CD4-positive, alpha-beta T cell treated with Interleukin-17A for 4 hours (primary cell): Measurements from ENCODE around the gene RAI14.

Experiments used
- DNase-seq: peaks from one replicate; pipeline ENCODE4 v3.0.0-alpha.2; 2020; ENCODE audit warnings: mixed read lengths

RAI14 gene

GRCh38 chr5:34648039-34648839, 7.9 kb upstream of the RAI14 start:
- DNase-seq, result no peak

DNA sequence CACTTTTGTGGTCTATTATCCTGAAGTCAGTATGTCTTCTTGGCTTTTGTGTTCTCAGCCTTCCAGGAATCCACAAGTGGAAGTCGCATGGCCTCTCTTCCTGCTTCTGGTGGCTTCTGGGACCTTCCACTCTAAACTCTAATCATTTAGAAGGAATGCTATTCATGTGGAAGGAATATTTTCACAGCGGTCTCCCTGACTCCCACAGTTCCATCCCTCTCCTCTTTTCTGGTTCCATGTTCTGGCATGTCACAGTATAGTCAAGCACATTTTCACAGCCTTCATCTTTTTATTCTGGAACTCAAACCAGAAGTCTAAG, 7.3 kb upstream of the RAI14 start:
- no peak for DNase-seq

GRCh38 chr5:34651791-34652190, 4.3 kb upstream of the RAI14 start:
- no peak for DNase-seq

- DNase-seq, result no peak
These were observed 3.7 kb upstream of the RAI14 start for GRCh38 chr5:34652466-34652865.

- no peak for DNase-seq
These were observed 3.2 kb upstream of the RAI14 start for GRCh38 chr5:34652914-34653313.

- DNase-seq, result no peak
These were observed 2.4 kb upstream of the RAI14 start for GRCh38 chr5:34653708-34654107.

DNA sequence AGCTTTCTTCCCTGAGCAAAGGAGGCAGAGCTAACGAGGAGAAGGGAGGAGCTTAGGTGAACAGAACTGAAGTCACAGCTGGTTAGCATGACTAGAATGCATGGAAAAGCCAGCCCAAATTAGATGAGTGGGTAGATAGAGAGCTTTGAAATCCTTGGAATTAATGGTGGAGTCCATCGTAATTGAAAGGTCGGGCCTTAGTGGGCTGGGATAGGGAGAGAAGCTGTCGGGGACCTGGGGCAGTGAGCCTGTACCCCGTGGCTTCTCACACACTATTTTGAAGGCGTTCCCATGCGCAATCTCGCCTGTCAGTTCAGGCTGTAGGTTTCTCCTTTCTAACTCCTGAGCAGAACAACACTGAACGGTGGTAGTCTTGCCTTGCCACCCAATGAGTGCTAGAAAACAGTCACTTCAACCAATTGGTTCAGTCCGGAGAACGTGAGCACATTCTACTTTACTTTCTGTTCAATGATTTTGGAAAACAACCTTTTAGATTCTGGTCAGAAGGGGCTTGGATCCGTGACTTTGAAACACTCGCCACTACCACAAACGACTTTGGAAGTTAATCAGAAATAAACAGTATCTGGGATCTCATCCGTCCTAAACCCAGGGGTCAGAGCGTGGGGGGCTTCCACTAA, 655 bp upstream of the RAI14 start:
- peak; percentile 28 for DNase-seq

DNA sequence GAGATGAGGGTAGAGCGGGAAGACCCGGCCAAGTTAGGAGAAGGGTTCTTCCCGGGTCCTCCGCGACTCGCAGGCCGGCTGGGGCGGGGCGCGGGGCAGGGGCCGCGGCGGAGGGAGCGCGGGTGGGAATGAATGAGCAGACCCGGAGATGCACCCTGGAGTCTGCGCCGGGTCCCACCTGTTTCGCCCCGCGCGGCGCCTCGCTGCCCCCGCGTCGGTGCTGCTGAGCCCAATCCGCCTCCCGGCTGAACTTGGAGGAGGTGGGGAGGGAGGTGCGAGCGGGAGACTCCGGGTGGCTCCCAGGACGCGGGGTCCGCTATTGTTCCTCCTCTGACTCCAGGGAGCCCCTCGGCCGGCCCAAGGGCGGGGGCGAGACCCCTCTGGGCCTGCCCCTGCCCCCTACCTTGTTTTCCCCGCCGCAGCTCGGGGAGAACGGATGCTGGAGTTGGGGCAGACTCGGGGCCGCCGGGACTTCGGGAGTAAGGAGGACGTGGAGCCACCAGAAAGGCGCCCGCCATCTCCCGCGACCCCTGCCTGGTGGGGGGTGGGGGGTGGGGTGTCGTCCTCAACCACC, 659 bp downstream of the RAI14 start:
- peak; percentile 6 for DNase-seq

- no peak for DNase-seq
These were observed 1.3 kb downstream of the RAI14 start for GRCh38 chr5:34657274-34657921.

- DNase-seq, result no peak
These were observed 1.9 kb downstream of the RAI14 start for GRCh38 chr5:34657988-34658387.

DNA sequence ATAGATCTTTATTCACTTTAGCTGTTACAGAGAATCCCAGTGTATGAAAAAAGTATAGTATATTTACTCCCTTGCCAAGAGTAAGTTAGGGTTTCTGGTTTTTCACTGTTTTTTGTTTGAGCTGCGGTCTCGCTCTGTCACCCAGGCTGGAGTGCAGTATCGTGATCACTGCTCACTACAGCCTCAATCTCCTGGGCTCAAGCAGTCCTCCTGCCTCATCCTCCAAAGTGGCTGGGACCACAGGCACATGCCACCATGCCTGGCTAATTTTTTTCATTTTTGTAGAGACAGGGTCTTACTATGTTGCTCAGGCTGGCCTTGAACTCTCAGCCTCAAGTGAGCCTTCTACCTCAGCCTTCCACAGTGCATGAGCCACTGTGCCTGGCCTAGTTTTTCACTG, 3.0 kb downstream of the RAI14 start:
- no peak for DNase-seq

DNA sequence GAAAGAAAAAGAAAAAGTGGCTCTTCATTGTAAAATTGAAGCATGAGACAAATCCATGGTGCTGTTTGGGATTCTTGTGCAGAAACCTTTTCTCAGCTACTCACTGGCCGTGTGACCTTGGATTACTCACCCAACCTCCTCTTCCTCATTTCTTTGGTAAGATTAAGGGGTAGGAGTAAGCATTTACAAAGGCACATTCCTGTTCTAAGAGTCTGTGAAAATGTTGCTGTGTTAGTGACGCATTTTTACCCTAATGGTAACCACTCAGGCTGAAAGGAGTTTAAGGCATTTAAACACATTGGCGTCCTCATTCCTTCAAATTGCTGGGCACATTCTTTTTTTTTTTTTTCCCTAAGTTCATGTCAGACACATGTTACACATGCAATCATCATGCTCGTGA, 4.3 kb downstream of the RAI14 start:
- no peak for DNase-seq

- no peak for DNase-seq
These were observed 7.8 kb downstream of the RAI14 start for GRCh38 chr5:34663771-34664496.

GRCh38 chr5:34666392-34667080, 10.4 kb downstream of the RAI14 start:
- no peak for DNase-seq

DNA sequence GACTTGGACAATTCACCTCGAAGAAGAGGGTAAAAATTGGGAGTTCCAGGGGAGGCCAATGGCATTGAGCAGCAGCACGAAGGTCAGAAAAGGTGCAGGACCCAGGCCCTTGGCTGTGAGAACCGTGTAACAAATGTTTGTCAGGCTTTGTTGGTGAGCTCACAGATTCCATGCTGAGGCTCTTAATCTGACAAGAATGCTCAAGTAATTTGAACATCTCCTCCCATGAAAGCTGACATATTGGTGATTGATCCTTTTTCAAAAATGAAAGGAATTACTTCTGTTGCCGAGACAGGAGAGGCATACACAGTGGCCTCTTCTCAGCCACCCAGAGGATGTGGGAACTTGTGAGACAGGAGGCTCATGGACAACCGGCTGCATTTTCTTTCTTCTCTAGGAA, 11.6 kb downstream of the RAI14 start:
- no peak for DNase-seq

DNA sequence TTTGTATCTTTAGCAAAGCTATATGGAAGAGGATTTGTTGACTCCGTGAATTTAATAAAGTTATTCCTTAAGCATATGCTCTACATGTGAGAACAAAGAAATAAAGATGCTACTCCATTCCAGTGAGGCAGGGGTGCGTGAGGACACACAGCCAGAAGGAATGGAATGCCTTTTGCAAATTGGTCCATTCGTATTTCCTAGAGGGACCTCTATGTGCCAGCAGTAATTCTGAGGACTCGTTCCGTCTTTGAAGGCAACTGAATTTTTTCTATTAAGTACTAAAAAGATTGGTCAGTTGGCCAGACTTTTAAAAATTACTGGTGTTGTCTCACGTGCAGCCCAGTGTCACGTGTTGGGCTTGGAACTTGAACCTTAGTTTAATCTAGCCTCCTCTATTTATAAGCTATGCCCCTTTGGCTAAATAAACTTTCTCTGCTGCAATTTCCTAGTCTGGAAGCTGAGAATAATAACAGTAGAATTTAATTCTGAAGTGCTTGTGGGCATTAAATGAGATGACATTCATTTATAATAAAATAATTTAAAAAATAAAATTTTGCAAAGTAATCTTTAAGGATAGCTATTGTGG, 13.9 kb downstream of the RAI14 start:
- DNase-seq, result no peak

DNA sequence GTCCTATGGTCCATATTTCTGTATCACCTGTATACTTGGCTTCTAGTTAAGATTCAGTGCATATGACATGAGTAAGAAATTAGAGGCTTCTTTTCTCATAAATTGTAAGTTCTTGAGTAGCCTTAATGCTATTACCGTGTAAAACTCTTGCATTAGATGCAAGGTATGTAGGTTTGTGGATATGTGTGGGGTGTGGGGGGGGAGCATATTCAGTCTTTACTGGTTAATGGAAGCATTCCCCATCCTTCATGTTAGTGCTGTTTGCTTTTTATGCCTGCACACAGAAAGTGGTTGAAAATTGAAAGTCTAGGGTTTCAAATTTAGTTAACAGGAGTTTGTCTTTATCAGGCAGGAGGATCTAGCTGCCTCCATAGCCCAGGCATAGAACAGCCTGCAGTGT, 16.1 kb downstream of the RAI14 start:
- DNase-seq, result no peak

DNA sequence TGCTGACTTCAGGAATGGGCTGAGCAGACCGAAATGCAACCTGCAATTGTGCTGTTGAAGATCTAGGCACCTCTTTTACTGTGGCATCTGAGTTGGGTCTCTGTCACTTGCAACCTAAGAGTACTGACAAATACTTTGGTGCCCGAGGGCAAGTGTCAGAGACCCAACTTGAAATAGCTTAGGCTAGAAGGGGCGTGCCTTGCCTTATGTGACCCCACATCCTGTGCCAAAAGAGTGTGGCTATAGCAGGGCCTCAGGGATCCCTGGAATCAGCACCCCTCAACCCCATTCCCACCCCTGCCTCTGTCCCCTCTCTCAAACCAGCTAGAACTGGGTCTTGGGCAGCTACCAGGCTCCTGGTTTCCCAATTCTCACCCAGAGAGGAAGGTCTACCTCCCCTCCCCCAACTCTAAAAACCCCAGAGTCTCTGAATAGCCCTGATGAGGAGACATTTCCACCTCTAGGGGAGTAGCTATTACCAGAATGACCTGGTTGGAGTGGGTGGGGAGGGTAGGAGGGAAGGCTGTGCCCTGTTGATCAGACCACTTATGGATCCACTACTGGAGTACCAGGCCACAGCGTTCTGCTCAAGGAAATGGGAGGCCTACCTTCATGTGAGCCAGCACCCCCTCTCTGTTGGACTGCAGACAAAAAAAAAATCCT, 17.5 kb downstream of the RAI14 start:
- DNase-seq, result no peak

DNA sequence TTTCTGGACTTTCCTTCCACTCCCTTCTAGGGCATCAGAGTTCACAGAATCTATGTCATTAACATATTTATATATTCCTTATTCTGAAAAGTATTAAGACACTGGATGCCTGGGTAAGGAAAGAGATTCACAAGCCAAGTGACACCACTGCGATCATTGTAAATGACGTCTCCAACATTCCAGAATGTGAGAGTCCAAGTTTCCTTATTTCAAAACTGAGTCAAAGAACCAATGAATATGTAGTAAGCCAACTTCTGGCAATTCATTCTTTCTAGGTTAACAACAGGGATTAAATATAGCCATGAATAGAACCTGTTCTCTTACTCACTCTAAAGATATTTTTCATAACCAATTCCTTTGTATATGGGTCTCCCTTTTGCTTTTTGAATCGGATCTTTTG, 18.1 kb downstream of the RAI14 start:
- DNase-seq, result no peak

DNA sequence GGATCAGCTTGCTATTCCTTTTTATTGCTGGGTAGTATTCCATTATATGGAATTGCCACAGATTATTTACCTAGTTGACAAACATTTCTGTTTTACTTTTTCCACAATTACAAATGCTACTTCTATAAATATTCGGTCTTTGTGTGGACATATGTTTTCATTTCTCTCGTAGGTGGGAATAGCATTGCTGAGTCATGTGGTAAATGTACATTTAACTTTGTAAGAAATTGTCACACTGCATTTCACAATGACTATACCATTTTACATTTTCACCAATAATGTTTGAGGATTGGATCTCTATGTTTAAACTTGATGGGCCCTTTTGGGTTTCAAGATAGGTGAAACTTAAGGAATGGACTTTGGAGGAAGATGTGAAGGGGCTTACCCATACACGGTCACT, 19.7 kb downstream of the RAI14 start:
- DNase-seq, result no peak

DNA sequence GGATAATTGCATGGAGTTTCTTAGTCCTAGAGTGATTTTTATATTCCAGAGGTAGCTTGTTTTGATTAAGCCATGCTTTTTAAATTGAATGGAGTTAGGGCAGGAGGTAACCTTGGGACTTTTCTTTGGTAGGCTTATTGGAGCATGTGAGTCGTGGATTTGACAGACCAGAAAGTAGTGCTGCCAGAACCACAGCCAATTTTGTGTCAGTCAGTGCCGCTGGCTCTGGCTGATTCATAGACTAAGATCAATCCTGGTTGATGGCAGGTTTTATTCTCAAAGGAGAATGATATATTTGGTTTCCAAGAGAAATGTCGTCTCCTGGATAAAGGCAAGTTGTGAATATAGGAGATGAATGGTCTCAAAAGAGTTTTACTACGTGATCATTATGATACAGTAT, 20.3 kb downstream of the RAI14 start:
- no peak for DNase-seq

DNA sequence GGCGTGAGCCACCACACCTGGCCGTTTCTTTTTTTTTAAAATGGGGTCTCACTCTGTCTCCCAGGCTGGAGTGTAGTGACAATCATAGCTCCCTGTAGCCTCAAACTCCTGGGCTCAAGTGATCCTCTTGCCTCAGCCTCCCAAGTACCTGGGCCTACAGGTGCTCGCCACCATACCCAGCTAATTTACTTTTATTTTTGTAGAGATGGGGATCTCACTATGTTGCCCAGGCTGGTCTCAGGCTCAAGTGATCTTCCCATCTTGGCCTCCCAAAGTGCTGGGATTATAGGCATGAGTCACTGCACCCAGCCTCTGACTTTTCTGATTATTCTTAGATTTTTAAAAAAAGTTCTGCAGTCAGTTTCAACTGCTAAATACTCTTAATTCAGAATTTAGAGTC, 21.3 kb downstream of the RAI14 start:
- DNase-seq, result no peak
